ENCODE measurements around the gene IL20.

Gene IL20

DNA sequence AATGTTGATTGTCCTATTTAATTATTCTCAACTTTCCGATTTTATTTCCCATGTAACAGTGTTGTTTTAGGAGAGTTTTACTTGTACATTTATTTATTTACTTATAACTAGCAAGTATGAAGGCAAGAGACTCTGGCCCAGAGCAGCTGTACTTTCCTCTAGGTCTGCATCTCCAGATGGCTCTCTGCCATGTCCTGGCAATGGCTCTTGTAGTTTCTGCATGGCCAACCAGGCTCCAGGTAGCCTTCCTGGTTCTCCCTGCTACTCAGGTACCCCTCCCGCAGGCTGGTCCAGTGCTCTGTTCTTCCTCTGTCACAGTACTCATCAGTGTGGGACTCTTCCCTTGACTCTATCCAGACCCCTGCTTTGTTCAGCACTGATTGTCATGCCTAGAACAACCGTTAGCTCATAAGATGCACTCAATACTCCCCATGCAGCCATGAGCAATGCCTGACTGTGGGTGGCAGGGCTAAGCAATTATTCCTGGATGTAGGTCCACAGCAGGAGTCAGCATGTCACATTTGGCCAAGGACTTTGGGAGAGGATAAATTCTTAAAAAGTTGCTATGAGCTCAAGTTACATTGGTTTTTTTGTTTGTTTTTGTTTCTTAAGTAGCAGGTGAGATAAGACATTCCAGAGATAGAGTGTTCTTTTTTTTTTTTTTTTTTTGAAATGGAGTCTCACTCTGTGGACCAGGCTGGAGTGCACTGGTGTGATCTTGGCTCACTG, 10.9 kb upstream of the IL20 start:
- H3K9me3 ChIP-seq (ENCODE audit: control insufficient read depth in 1 of 2, low read length in 2 of 2) = no peaks in the 10 kb centered on the region
- no peak overlapping the region for H3K9ac ChIP-seq (ENCODE audit: low read depth in 1 of 2, low read length in 2 of 2)
- no peak overlapping the region for H3K27ac ChIP-seq (ENCODE audit: low read depth, low read length)
- no peak overlapping the region for H3K4me3 ChIP-seq (ENCODE audit: low read depth in 1 of 2, low read length in 2 of 2)
- no peaks in the 10 kb centered on the region for H3K27me3 ChIP-seq (ENCODE audit: control insufficient read depth in 1 of 2, insufficient read depth in 2 of 2, low read length in 2 of 2)
- H3K4me1 ChIP-seq (ENCODE audit: control insufficient read depth in 1 of 2, insufficient read depth in 2 of 2, low read length in 2 of 2) = no peaks in the 10 kb centered on the region
- H3K36me3 ChIP-seq (ENCODE audit: control insufficient read depth in 1 of 2, insufficient read depth in 2 of 2, low read length in 2 of 2) = no peaks in the 10 kb centered on the region

DNA sequence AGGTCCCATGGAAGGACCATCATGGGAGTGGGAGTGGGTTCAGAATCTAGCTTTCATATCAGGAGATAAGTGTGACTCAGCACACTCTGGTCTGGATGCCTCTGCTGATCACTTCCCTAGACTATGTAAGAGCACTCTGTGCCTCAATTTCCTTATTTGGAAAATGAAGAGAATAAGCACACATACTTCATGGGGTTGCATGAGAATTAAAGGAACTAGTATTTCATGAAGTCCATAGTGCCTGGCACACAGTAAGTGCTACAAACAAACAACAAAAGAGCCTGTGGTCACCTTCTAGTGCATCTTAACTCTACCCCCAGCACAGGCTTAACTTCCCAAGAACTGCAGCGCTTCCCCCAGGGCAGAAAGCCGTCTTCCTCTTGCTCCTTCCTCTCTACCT, 9.6 kb upstream of the IL20 start:
- Histone ChIP-seq H3K27ac (ENCODE audit: low read depth, low read length) (no peak overlapping the region), H3K4me3 (ENCODE audit: low read depth in 1 of 2, low read length in 2 of 2) (no peak overlapping the region), H3K9me3 (ENCODE audit: control insufficient read depth in 1 of 2, low read length in 2 of 2) (no peaks in the 10 kb centered on the region), H3K4me1 (ENCODE audit: control insufficient read depth in 1 of 2, insufficient read depth in 2 of 2, low read length in 2 of 2) (no peaks in the 10 kb centered on the region), H3K36me3 (ENCODE audit: control insufficient read depth in 1 of 2, insufficient read depth in 2 of 2, low read length in 2 of 2) (no peaks in the 10 kb centered on the region), H3K9ac (ENCODE audit: low read depth in 1 of 2, low read length in 2 of 2) (no peak overlapping the region), H3K27me3 (ENCODE audit: control insufficient read depth in 1 of 2, insufficient read depth in 2 of 2, low read length in 2 of 2) (peaks cover 0 to 2% of the 10 kb centered on the region in 2 donors)

DNA sequence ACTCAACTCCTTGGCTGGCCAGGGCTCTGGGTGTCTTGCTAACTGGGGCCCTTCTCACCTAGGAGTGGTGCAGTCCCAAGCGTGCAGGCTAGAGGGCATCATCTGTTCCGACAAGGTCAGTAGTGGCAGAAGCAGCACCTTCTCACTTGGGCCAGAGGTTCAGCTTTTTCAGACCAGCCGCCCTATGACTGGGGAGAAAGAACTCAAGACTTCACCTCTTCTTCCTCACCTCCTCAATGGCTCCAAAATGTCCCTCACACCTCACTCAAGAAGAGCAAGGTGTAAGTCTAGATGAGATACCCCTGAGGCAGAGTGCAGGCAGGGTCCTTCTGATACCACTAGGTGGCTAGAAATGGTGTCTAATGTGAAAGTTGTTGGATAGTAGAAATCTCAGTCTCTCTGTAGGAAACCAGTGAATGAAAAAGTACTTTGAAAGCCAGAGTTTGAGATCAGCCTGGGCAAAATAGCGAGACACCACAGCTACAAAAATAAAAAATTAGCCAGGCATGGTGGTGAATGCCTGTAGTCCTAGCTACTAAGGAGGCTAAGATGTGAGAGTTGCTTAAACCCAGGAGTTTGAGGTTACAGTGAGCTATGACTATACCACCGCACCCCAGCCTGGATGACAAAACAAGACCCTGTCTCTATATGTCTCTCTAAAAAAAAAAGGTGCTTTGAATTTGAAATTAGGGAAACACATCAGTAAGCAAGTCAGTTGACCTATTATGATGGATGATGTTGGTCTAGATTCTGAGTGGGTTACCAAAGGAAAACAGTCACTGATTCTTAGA, 8.6 kb upstream of the IL20 start:
- H3K4me3 ChIP-seq (ENCODE audit: low read depth in 1 of 2, low read length in 2 of 2) = no peak overlapping the region
- H3K27ac ChIP-seq (ENCODE audit: low read depth, low read length) = no peak overlapping the region
- H3K36me3 ChIP-seq (ENCODE audit: control insufficient read depth in 1 of 2, insufficient read depth in 2 of 2, low read length in 2 of 2) = no peaks in the 10 kb centered on the region
- no peak overlapping the region for H3K9ac ChIP-seq (ENCODE audit: low read depth in 1 of 2, low read length in 2 of 2)
- H3K27me3 ChIP-seq (ENCODE audit: control insufficient read depth in 1 of 2, insufficient read depth in 2 of 2, low read length in 2 of 2) = peaks cover 0 to 6% of the 10 kb centered on the region in 2 donors
- H3K9me3 ChIP-seq (ENCODE audit: control insufficient read depth in 1 of 2, low read length in 2 of 2) = no peaks in the 10 kb centered on the region
- no peaks in the 10 kb centered on the region for H3K4me1 ChIP-seq (ENCODE audit: control insufficient read depth in 1 of 2, insufficient read depth in 2 of 2, low read length in 2 of 2)

- H3K4me1 ChIP-seq (ENCODE audit: control insufficient read depth in 1 of 2, insufficient read depth in 2 of 2, low read length in 2 of 2) = no peaks in the 10 kb centered on the region
- H3K27me3 ChIP-seq (ENCODE audit: control insufficient read depth in 1 of 2, insufficient read depth in 2 of 2, low read length in 2 of 2) = peaks cover 0 to 6% of the 10 kb centered on the region in 2 donors
- no peaks in the 10 kb centered on the region for H3K9me3 ChIP-seq (ENCODE audit: control insufficient read depth in 1 of 2, low read length in 2 of 2)
- H3K36me3 ChIP-seq (ENCODE audit: control insufficient read depth in 1 of 2, insufficient read depth in 2 of 2, low read length in 2 of 2) = no peaks in the 10 kb centered on the region
- no peak overlapping the region for H3K9ac ChIP-seq (ENCODE audit: low read depth in 1 of 2, low read length in 2 of 2)
- no peak overlapping the region for H3K4me3 ChIP-seq (ENCODE audit: low read depth in 1 of 2, low read length in 2 of 2)
- no peak overlapping the region for H3K27ac ChIP-seq (ENCODE audit: low read depth, low read length)
These were observed 6.3 kb upstream of the IL20 start for GRCh38 chr1:206859082-206859521.

DNA sequence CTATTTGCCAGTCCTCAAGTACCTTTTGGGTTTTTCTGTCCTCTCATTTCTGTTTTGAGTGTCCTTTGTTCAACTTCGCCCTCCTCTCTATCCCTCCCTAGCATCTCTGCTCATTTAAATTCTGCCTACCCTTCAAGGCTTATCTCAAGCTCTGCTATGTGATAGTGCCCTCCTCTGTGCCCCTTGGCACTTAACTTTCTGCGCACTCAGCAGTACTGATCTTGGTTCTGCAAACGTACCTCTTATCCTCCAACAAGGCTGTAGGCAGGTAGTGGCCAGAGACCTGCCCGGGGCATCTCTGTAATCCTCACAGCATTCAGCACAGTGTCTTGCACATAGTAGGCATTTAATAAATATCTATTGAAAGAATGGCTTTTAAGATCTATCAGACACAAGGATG, 5.3 kb upstream of the IL20 start:
- no peak overlapping the region for H3K4me3 ChIP-seq (ENCODE audit: low read depth in 1 of 2, low read length in 2 of 2)
- peaks cover 3 to 6% of the 10 kb centered on the region in 2 donors for H3K27me3 ChIP-seq (ENCODE audit: control insufficient read depth in 1 of 2, insufficient read depth in 2 of 2, low read length in 2 of 2)
- H3K9me3 ChIP-seq (ENCODE audit: control insufficient read depth in 1 of 2, low read length in 2 of 2) = no peaks in the 10 kb centered on the region
- H3K36me3 ChIP-seq (ENCODE audit: control insufficient read depth in 1 of 2, insufficient read depth in 2 of 2, low read length in 2 of 2) = no peaks in the 10 kb centered on the region
- no peak overlapping the region for H3K27ac ChIP-seq (ENCODE audit: low read depth, low read length)
- no peaks in the 10 kb centered on the region for H3K4me1 ChIP-seq (ENCODE audit: control insufficient read depth in 1 of 2, insufficient read depth in 2 of 2, low read length in 2 of 2)
- no peak overlapping the region for H3K9ac ChIP-seq (ENCODE audit: low read depth in 1 of 2, low read length in 2 of 2)

GRCh38 chr1:206863266-206863665, 2.2 kb upstream of the IL20 start:
- H3K36me3 ChIP-seq (ENCODE audit: control insufficient read depth in 1 of 2, insufficient read depth in 2 of 2, low read length in 2 of 2) = no peaks in the 10 kb centered on the region
- no peak overlapping the region for H3K27ac ChIP-seq (ENCODE audit: low read depth, low read length)
- peaks cover 6 to 7% of the 10 kb centered on the region in 2 donors for H3K27me3 ChIP-seq (ENCODE audit: control insufficient read depth in 1 of 2, insufficient read depth in 2 of 2, low read length in 2 of 2)
- no peaks in the 10 kb centered on the region for H3K9me3 ChIP-seq (ENCODE audit: control insufficient read depth in 1 of 2, low read length in 2 of 2)
- H3K4me1 ChIP-seq (ENCODE audit: control insufficient read depth in 1 of 2, insufficient read depth in 2 of 2, low read length in 2 of 2) = no peaks in the 10 kb centered on the region
- no peak overlapping the region for H3K4me3 ChIP-seq (ENCODE audit: low read depth in 1 of 2, low read length in 2 of 2)
- no peak overlapping the region for H3K9ac ChIP-seq (ENCODE audit: low read depth in 1 of 2, low read length in 2 of 2)

DNA sequence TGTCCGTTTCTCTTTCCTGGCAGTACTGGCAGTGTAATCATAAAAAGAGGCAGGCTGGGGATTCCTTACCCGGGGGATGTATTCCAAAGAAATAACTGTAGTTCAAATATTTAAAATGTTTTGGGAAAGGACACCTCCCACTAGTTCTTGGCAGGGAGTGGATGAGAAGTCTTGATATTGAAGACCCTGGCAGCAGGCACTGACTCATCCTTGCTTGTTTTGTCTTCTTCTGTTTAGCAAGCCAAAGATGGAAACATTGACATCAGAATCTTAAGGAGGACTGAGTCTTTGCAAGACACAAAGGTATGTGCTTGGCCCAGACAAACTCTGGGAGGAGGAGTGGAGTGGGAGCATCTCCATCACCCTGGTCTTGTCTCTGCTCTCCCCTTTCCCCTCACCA, 639 bp downstream of the IL20 start:
- Histone ChIP-seq H3K4me3 (ENCODE audit: low read depth in 1 of 2, low read length in 2 of 2) (no peak overlapping the region), H3K9ac (ENCODE audit: low read depth in 1 of 2, low read length in 2 of 2) (no peak overlapping the region), H3K27me3 (ENCODE audit: control insufficient read depth in 1 of 2, insufficient read depth in 2 of 2, low read length in 2 of 2) (peaks cover 4 to 7% of the 10 kb centered on the region in 2 donors), H3K27ac (ENCODE audit: low read depth, low read length) (no peak overlapping the region), H3K9me3 (ENCODE audit: control insufficient read depth in 1 of 2, low read length in 2 of 2) (no peaks in the 10 kb centered on the region), H3K36me3 (ENCODE audit: control insufficient read depth in 1 of 2, insufficient read depth in 2 of 2, low read length in 2 of 2) (no peaks in the 10 kb centered on the region), H3K4me1 (ENCODE audit: control insufficient read depth in 1 of 2, insufficient read depth in 2 of 2, low read length in 2 of 2) (no peaks in the 10 kb centered on the region)

DNA sequence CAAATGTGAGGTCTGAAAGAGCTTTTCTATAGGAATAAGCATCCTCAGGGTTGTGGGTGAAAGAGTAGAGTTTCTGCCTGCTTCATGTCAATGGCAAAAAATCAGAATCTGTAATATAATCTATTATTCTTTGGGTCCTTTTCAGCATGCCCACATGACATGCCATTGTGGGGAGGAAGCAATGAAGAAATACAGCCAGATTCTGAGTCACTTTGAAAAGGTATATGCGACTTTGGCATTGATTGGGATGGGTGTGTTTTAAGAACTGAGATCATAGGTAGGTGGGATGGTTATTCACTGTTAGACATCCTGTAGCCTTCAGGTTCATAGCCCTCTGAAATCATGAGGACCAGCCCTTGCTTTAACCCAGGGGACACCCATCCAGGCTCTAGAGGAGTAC, 1.8 kb downstream of the IL20 start:
- peaks cover 2 to 4% of the 10 kb centered on the region in 2 donors for H3K9me3 ChIP-seq (ENCODE audit: control insufficient read depth in 1 of 2, low read length in 2 of 2)

GRCh38 chr1:206867716-206868115, 2.3 kb downstream of the IL20 start:
- H3K27me3 ChIP-seq (ENCODE audit: control insufficient read depth in 1 of 2, insufficient read depth in 2 of 2, low read length in 2 of 2) = peaks cover 2 to 7% of the 10 kb centered on the region in 2 donors
- H3K27ac ChIP-seq (ENCODE audit: low read depth, low read length) = no peak overlapping the region
- H3K4me3 ChIP-seq (ENCODE audit: low read depth in 1 of 2, low read length in 2 of 2) = no peak overlapping the region
- peaks cover 2 to 7% of the 10 kb centered on the region in 2 donors for H3K9me3 ChIP-seq (ENCODE audit: control insufficient read depth in 1 of 2, low read length in 2 of 2)
- H3K9ac ChIP-seq (ENCODE audit: low read depth in 1 of 2, low read length in 2 of 2) = no peak overlapping the region
- no peaks in the 10 kb centered on the region for H3K4me1 ChIP-seq (ENCODE audit: control insufficient read depth in 1 of 2, insufficient read depth in 2 of 2, low read length in 2 of 2)
- H3K36me3 ChIP-seq (ENCODE audit: control insufficient read depth in 1 of 2, insufficient read depth in 2 of 2, low read length in 2 of 2) = no peaks in the 10 kb centered on the region

More for the DNA sequence above, 1.8 kb downstream of the IL20 start:
- H3K9ac ChIP-seq (ENCODE audit: low read depth in 1 of 2, low read length in 2 of 2) = no peak overlapping the region
- peaks cover 2 to 7% of the 10 kb centered on the region in 2 donors for H3K27me3 ChIP-seq (ENCODE audit: control insufficient read depth in 1 of 2, insufficient read depth in 2 of 2, low read length in 2 of 2)
- H3K4me1 ChIP-seq (ENCODE audit: control insufficient read depth in 1 of 2, insufficient read depth in 2 of 2, low read length in 2 of 2) = no peaks in the 10 kb centered on the region
- no peaks in the 10 kb centered on the region for H3K36me3 ChIP-seq (ENCODE audit: control insufficient read depth in 1 of 2, insufficient read depth in 2 of 2, low read length in 2 of 2)
- H3K27ac ChIP-seq (ENCODE audit: low read depth, low read length) = no peak overlapping the region
- no peak overlapping the region for H3K4me3 ChIP-seq (ENCODE audit: low read depth in 1 of 2, low read length in 2 of 2)

DNA sequence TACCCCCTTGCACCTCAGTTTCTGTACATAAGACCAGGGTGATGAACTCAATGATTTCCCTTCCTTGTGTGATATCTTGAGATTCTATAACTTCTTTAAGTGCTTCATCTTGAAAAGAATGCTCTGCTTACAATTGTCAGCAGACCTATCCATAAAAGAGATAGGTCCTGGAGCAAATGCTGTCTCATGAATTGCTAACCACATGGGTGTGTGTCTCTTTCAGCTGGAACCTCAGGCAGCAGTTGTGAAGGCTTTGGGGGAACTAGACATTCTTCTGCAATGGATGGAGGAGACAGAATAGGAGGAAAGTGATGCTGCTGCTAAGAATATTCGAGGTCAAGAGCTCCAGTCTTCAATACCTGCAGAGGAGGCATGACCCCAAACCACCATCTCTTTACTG, 2.8 kb downstream of the IL20 start:
- Histone ChIP-seq H3K9me3 (ENCODE audit: control insufficient read depth in 1 of 2, low read length in 2 of 2) (peaks cover 2 to 7% of the 10 kb centered on the region in 2 donors), H3K4me3 (ENCODE audit: low read depth in 1 of 2, low read length in 2 of 2) (no peak overlapping the region), H3K9ac (ENCODE audit: low read depth in 1 of 2, low read length in 2 of 2) (no peak overlapping the region), H3K36me3 (ENCODE audit: control insufficient read depth in 1 of 2, insufficient read depth in 2 of 2, low read length in 2 of 2) (no peaks in the 10 kb centered on the region), H3K27ac (ENCODE audit: low read depth, low read length) (no peak overlapping the region), H3K4me1 (ENCODE audit: control insufficient read depth in 1 of 2, insufficient read depth in 2 of 2, low read length in 2 of 2) (no peaks in the 10 kb centered on the region), H3K27me3 (ENCODE audit: control insufficient read depth in 1 of 2, insufficient read depth in 2 of 2, low read length in 2 of 2) (peaks cover 2 to 7% of the 10 kb centered on the region in 2 donors)

Data from duodenal mucosa (tissue), 2 donors.